Keratinocyte (primary cell): ENCODE data around the gene CCT3. TPM values are rescaled to one million over a fixed set of nuclear protein-coding genes. Genes with fewer than 3 reads are reported as not detected.

Experiments
- DNase-seq: peaks from one replicate; pipeline ENCODE4 v3.0.0-alpha.2; 2011; ENCODE audit warnings: low read depth, missing footprints, low spot score
- FAIRE-seq: peaks from 2 replicates; lab custom pipeline; 2011; peaks lifted over from hg19 to GRCh38; lab: Jason Lieb, UNC
- H2AFZ ChIP-seq: 2 replicates; pipeline ENCODE4 v1.6.0; 2012; ENCODE audit warnings: low read length, control low read depth, inconsistent platforms; ENCODE audit not compliant: control insufficient read depth
- H3K27ac ChIP-seq: 2 replicates; pipeline ENCODE4 v1.5.1; 2011; ENCODE audit warnings: low read length; ENCODE audit not compliant: control insufficient read depth, insufficient read depth
- H3K27me3 ChIP-seq: 3 replicates; pipeline ENCODE4 v1.6.0; 2011; ENCODE audit warnings: low read length; ENCODE audit not compliant: control insufficient read depth, insufficient read depth; ENCODE audit errors: extremely low read depth
- H3K36me3 ChIP-seq, 2 experiments: 2 replicates in 1 of 2; 3 replicates in 1 of 2; pipeline ENCODE4 v1.5.1; 2011; ENCODE audit warnings: low read length in 2 of 2, mild to moderate bottlenecking in 1 of 2; ENCODE audit not compliant: control insufficient read depth in 2 of 2, insufficient read depth in 2 of 2; ENCODE audit errors: extremely low read depth in 1 of 2
- H3K4me1 ChIP-seq: 3 replicates; pipeline ENCODE4 v1.5.1; 2011; ENCODE audit warnings: low read length; ENCODE audit not compliant: control insufficient read depth, insufficient read depth; ENCODE audit errors: extremely low read depth
- H3K4me2 ChIP-seq: 3 replicates; pipeline ENCODE4 v1.6.0; 2011; ENCODE audit warnings: low read depth, low read length; ENCODE audit not compliant: control insufficient read depth, insufficient read depth; ENCODE audit errors: extremely low read depth
- H3K4me3 ChIP-seq, 3 experiments: fragments of 200-600 bp in 1 of 3; sonication (generic) in 1 of 3; 2 replicates in 2 of 3; 3 replicates in 1 of 3; pipeline ENCODE4 v1.5.1; 2011 to 2016; ENCODE audit warnings: low read length in 3 of 3, mild to moderate bottlenecking in 3 of 3, control low read depth in 2 of 3, inconsistent platforms in 1 of 3, low read depth in 1 of 3, mixed read lengths in 1 of 3, mixed run types in 1 of 3, moderate library complexity in 1 of 3; ENCODE audit not compliant: control insufficient read depth in 2 of 3, insufficient read depth in 2 of 3; ENCODE audit errors: extremely low read depth in 1 of 3
- H3K79me2 ChIP-seq: 2 replicates; pipeline ENCODE4 v1.6.0; 2012; ENCODE audit warnings: low read length; ENCODE audit not compliant: control insufficient read depth, insufficient read depth
- H3K9ac ChIP-seq: 3 replicates; pipeline ENCODE4 v1.6.0; 2011; ENCODE audit warnings: low read length; ENCODE audit not compliant: control insufficient read depth, insufficient read depth; ENCODE audit errors: extremely low read depth
- H3K9me1 ChIP-seq: 3 replicates; pipeline ENCODE4 v1.6.0; 2011; ENCODE audit warnings: low read length; ENCODE audit not compliant: control insufficient read depth, insufficient read depth; ENCODE audit errors: extremely low read depth
- H3K9me3 ChIP-seq: 2 replicates; pipeline ENCODE4 v1.5.1; 2012; ENCODE audit warnings: low read depth, low read length; ENCODE audit not compliant: control insufficient read depth
- H4K20me1 ChIP-seq: 3 replicates; pipeline ENCODE4 v1.6.0; 2011; ENCODE audit warnings: low read length; ENCODE audit not compliant: control insufficient read depth, insufficient read depth; ENCODE audit errors: extremely low read depth
- EZH2 ChIP-seq: IDR thresholded peaks from one replicate; pipeline ENCODE4 v1.6.1; 2012; ENCODE audit warnings: inconsistent platforms, mild to moderate bottlenecking, low read length, moderate library complexity
- dilution Hi-C: fragments of 300-500 bp; cut with MboI; formaldehyde crosslinking; loops from one replicate; pipeline ENCODE4 v1.7.0; 2020; ENCODE audit warnings: low sequenced_read_pairs; ENCODE audit not compliant: extremely low pct_ligation_motif_present
- polyA plus RNA-seq, 5 experiments: library from polyadenylated mRNA; depleted of rRNA in 3 of 5; stranded (reverse) in 3 of 5; stranded (forward) in 1 of 5; unstranded in 1 of 5; fragments of >200 nt; gene quantifications; 1 replicate in 1 of 5; 2 replicates in 3 of 5; 3 replicates in 1 of 5; pipeline versions ENCODE4 v1.2.1 to v1.2.3, GENCODE V29; 2011 to 2012; ENCODE audit warnings: missing spikeins in 2 of 5, low read depth in 1 of 5, low replicate concordance in 1 of 5
- TF ChIP-seq, protein P1 (sequence below), 3 experiments: IDR thresholded peaks in 1 of 3; conservative IDR thresholded peaks in 1 of 3; optimal IDR thresholded peaks in 1 of 3; 2 replicates in 2 of 3; 3 replicates in 1 of 3; pipeline versions ENCODE3 to v1.5.1; 2011; ENCODE audit warnings: low read length in 3 of 3, mild to moderate bottlenecking in 3 of 3, moderate library complexity in 2 of 3, control low read depth in 1 of 3, inconsistent platforms in 1 of 3; ENCODE audit not compliant: insufficient read depth in 2 of 3; ENCODE audit errors: extremely low read depth in 1 of 3

Gene CCT3
- polyA plus RNA-seq, 1 donor (not counting 4 experiments of a cell fraction or from before 2014, with no cell fraction given) = 530 TPM

DNA sequence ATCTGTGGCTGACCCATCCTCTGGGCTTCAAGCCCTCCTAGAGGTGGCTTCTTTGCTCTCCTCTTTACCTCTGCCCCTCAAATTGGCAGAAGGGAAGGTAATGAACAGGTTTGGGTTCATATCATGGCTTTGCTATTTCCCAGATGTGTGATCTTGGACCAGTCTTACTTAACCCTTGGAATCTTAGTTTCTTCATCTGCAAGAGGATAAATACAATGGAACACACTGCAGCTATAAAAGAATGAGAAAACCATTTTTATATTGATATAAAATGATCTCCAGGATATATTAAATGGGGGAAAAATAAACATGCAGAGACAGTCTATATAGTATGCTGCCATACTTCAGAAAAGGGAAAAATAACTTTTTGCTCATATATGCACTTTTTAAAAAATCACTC is 48.2 kb downstream of the CCT3 start:
- H3K9me1 ChIP-seq = no peaks in the 10 kb centered on the region
- dilution Hi-C loops = no loop called here
- peaks cover 4 to 16% of the 10 kb centered on the region in 2 experiments for H3K36me3 ChIP-seq
- no peak for DNase-seq
- H2AFZ ChIP-seq = no peak overlapping the region
- no peak overlapping the region for H3K9ac ChIP-seq
- no peaks in the 10 kb centered on the region for H3K9me3 ChIP-seq
- H3K27me3 ChIP-seq = no peaks in the 10 kb centered on the region
- H3K4me2 ChIP-seq = no peak overlapping the region
- no peak for TF ChIP-seq EZH2
- TF ChIP-seq, protein P1, sequence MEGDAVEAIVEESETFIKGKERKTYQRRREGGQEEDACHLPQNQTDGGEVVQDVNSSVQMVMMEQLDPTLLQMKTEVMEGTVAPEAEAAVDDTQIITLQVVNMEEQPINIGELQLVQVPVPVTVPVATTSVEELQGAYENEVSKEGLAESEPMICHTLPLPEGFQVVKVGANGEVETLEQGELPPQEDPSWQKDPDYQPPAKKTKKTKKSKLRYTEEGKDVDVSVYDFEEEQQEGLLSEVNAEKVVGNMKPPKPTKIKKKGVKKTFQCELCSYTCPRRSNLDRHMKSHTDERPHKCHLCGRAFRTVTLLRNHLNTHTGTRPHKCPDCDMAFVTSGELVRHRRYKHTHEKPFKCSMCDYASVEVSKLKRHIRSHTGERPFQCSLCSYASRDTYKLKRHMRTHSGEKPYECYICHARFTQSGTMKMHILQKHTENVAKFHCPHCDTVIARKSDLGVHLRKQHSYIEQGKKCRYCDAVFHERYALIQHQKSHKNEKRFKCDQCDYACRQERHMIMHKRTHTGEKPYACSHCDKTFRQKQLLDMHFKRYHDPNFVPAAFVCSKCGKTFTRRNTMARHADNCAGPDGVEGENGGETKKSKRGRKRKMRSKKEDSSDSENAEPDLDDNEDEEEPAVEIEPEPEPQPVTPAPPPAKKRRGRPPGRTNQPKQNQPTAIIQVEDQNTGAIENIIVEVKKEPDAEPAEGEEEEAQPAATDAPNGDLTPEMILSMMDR (optimal IDR thresholded peaks at IDR 0.05 in 1 of 3, IDR thresholded peaks at IDR 0.05 in 1 of 3, conservative IDR thresholded peaks at IDR 0.05 in 1 of 3; ENCODE audit: extremely low read depth in 1 of 3, insufficient read depth in 2 of 3, low read length in 3 of 3) = no peak
- H3K27ac ChIP-seq = no peak overlapping the region
- no peak for FAIRE-seq
- no peaks in the 10 kb centered on the region for H4K20me1 ChIP-seq
- H3K4me1 ChIP-seq = peaks cover 11% of the 10 kb centered on the region
- H3K4me3 ChIP-seq = no peak overlapping the region
- H3K79me2 ChIP-seq = peaks cover 7% of the 10 kb centered on the region

DNA sequence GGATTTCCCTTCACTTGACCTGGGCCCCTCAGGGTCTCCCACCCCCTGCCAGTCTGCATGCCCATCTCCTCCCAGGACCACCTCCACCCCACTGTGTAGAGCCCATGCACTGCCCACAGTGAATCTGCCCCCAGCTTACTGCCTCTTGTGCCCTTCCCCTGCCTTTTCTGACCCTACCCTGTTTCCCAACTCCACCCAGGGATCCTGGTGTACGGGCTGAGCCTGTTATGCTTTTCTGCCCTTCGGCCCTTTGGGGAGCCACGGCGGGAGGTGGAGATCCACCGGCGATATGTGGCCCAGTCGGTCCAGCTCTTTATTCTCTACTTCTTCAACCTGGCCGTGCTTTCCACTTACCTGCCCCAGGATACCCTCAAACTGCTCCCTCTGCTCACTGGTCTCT is 52.0 kb downstream of the CCT3 start:
- no peaks in the 10 kb centered on the region for H3K9me1 ChIP-seq
- dilution Hi-C loops = no loop called here
- no peaks in the 10 kb centered on the region for H3K27me3 ChIP-seq
- H3K9me3 ChIP-seq = no peaks in the 10 kb centered on the region
- DNase-seq (no peak), FAIRE-seq (no peak)
- TF ChIP-seq, protein P1 (optimal IDR thresholded peaks at IDR 0.05 in 1 of 3, IDR thresholded peaks at IDR 0.05 in 1 of 3, conservative IDR thresholded peaks at IDR 0.05 in 1 of 3; ENCODE audit: extremely low read depth in 1 of 3, insufficient read depth in 2 of 3, low read length in 3 of 3) = no peak
- TF ChIP-seq EZH2 = no peak
- H3K4me2 ChIP-seq = no peak overlapping the region
- H4K20me1 ChIP-seq = no peaks in the 10 kb centered on the region
- H3K9ac ChIP-seq = no peak overlapping the region
- no peak overlapping the region for H3K4me3 ChIP-seq
- H3K4me1 ChIP-seq = peaks cover 31% of the 10 kb centered on the region
- no peak overlapping the region for H2AFZ ChIP-seq
- H3K79me2 ChIP-seq = peaks cover 28% of the 10 kb centered on the region
- peaks cover 4 to 5% of the 10 kb centered on the region in 2 experiments for H3K36me3 ChIP-seq
- H3K27ac ChIP-seq = no peak overlapping the region
